BLaER1 treated with 17β-estradiol and CSF1 and Interleukin-3, amounts not matched to agents 10 nM and 100 nM (cell line): ENCODE results near the gene TPRN.

Source experiments
- H3K27ac ChIP-seq, 11 experiments: shearing (Covaris generic); formaldehyde crosslinking; 2 replicates each; pipeline ENCODE4 v1.8.1; 2022
- H3K27me3 ChIP-seq, 11 experiments: shearing (Covaris generic); formaldehyde crosslinking; 2 replicates each; pipeline ENCODE4 v1.8.1; 2022
- H3K36me3 ChIP-seq, 11 experiments: shearing (Covaris generic); formaldehyde crosslinking; 2 replicates each; pipeline ENCODE4 v1.8.1; 2022
- H3K4me1 ChIP-seq, 10 experiments: shearing (Covaris generic); formaldehyde crosslinking; 2 replicates each; pipeline ENCODE4 v1.8.1; 2022
- H3K4me2 ChIP-seq, 11 experiments: shearing (Covaris generic); formaldehyde crosslinking; 2 replicates each; pipeline ENCODE4 v1.8.1; 2022
- H3K4me3 ChIP-seq, 10 experiments: shearing (Covaris generic); formaldehyde crosslinking; 2 replicates each; pipeline ENCODE4 v1.8.1; 2022
- H3K9ac ChIP-seq, 11 experiments: shearing (Covaris generic); formaldehyde crosslinking; 2 replicates each; pipeline ENCODE4 v1.8.1; 2022
- H3K9me3 ChIP-seq, 11 experiments: shearing (Covaris generic); formaldehyde crosslinking; replicated peaks in 1 of 11; 2 replicates each; pipeline ENCODE4 v1.8.1; 2022
- H4K20me1 ChIP-seq, 11 experiments: shearing (Covaris generic); formaldehyde crosslinking; 2 replicates each; pipeline ENCODE4 v1.8.1; 2022
- Cebpa-rat ChIP-seq, 11 experiments: shearing (Covaris generic); IDR thresholded peaks; 2 replicates each; pipeline ENCODE4 v1.8.1; 2022

TPRN gene

DNA sequence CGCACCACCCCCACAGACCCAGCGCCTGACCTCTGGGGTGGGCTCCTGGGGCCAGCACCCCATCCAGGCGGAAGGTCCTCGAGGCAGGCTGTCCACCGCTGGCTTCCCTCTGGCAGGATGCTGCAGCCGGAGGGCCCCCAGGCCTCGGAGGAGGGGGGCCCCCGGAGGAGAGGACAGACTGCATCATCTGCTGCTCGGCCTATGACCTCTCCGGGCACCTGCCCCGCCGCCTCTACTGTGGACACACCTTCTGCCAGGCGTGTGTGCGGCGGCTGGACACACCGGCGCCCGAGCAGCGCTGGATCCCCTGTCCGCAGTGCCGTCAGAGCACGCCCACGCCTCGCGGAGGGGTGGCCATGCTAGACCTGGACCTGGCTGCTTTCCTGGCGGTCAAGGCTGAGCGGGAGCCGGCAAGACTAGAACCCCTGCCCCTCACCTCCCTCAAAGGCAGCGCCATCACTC is 28.0 kb upstream of the TPRN start:
- Histone ChIP-seq H3K27ac (no peak overlapping the region), H3K36me3 (no peaks in the 10 kb centered on the region), H4K20me1 (no peaks in the 10 kb centered on the region; a peak in 1 of 22 replicates), H3K4me2 (peak overlapping the region in 10 of 11 experiments; percentile 29 to 85 (median 70); a peak in 18 of 22 replicates), H3K9ac (peak overlapping the region in 4 of 11 experiments; percentile 11 to 55 (median 42); a peak in 5 of 22 replicates), H3K9me3 (no peaks in the 10 kb centered on the region), H3K4me3 (no peak overlapping the region), H3K4me1 (peaks cover 31 to 78% (median 69%) of the 10 kb centered on the region in 10 experiments), H3K27me3 (no peaks in the 10 kb centered on the region)
- TF ChIP-seq Cebpa-rat (IDR thresholded peaks at IDR 0.05): no peak

DNA sequence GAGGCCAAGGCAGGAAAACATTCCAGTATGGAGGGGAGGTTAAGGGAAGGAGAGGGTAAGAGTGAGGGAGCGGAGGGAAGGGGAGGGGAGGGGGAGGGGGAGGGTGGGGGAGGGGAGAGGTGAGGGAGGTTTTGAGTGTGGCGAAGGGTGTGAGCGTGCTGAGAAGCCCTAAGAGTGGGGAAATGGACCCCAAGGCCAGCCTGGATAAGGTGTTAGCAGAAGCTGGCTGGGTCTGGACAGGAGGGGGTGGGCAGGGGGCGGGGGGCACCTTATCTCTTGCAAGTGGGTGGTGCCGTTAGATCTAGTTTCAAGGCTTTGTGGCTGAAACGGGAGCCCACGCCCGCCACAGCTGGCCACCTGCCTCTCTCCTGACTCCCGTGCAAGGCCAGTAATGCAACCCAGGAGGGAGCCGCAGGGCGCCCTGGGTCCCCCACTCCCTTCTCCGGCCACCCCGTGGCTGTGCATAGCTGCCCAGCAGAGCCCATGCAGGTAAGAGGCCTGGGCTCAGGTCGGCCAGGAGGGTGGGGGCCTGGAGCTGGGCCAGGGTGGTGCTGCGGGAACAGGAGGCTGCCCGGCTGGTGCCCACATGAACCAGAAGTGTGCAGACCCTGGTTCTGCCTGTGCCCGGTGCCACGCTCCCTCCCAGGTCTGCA is 27.4 kb upstream of the TPRN start:
- Histone ChIP-seq H3K36me3 (no peaks in the 10 kb centered on the region), H3K4me3 (no peak overlapping the region), H3K9ac (no peak overlapping the region), H3K4me1 (peaks cover 33 to 80% (median 71%) of the 10 kb centered on the region in 10 experiments), H3K27ac (no peak overlapping the region), H3K27me3 (no peaks in the 10 kb centered on the region), H4K20me1 (no peaks in the 10 kb centered on the region; a peak in 1 of 22 replicates), H3K4me2 (peak overlapping the region in 6 of 11 experiments; percentile 66 to 85 (median 76); a peak in 8 of 22 replicates), H3K9me3 (no peaks in the 10 kb centered on the region)
- no peak for TF ChIP-seq Cebpa-rat (IDR thresholded peaks at IDR 0.05)

GRCh38 chr9:137227054-137227852 is 26.7 kb upstream of the TPRN start, which contains the start of gene RNF224:
TSS of gene RNF224 (plus strand) at chr9:137227502. CDS start at chr9:137228336, 834 bp downstream.
- Histone ChIP-seq H3K4me2 (peak within 1 kb of the TSS in 10 of 11 experiments; percentile 11 to 85 (median 66); a peak in 15 of 22 replicates), H3K9ac (peak within 1 kb of the TSS in 4 of 11 experiments; percentile 27 to 89 (median 42); a peak in 7 of 22 replicates)

DNA sequence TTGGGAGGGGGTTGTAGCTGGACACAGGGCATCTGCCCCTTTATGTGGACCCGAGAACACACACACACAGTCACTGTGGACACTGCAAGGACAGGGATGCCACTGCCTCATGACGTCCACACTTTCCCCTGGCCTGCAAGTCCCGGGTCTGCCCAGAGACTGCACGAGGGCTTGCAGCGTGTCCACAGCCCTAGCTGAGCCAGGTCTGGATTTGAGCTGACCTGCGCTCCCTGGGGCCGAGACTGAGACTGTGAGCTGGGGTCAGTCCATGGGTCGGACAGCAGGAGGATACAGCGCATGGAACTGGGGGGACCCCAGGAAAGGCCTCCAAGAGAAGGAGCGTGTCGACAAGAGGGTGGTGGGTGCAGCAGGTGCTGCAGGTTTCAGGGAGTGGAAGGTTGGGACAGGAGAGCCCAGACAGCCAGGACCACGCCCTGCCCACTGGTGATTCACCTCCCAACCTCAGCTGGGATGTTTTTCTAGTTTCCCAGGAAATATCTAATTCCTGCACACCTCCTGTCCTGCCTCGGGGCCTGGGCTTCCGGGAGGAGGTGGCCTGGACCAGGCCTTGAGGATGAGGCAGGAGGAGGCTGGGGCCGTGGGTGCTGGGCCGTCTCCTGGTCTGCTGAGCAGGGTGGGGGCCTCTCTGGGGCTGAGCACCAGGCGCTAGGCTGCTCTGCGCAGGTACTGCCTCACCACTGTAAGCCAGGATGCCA is 26.0 kb upstream of the TPRN start:
- H3K36me3 ChIP-seq: no peaks in the 10 kb centered on the region
- peak overlapping the region in 1 of 11 experiments; percentile 35; a peak in 6 of 22 replicates for H3K4me2 ChIP-seq
- peak overlapping the region in 1 of 11 experiments; percentile 9; a peak in 1 of 22 replicates for H3K27ac ChIP-seq
- peak overlapping the region in 5 of 11 experiments; percentile 27 to 89 (median 32); a peak in 7 of 22 replicates for H3K9ac ChIP-seq
- no peaks in the 10 kb centered on the region; a peak in 1 of 22 replicates for H4K20me1 ChIP-seq
- H3K4me3 ChIP-seq: no peak overlapping the region
- H3K9me3 ChIP-seq: no peaks in the 10 kb centered on the region
- TF ChIP-seq Cebpa-rat (IDR thresholded peaks at IDR 0.05): no peak
- no peaks in the 10 kb centered on the region for H3K27me3 ChIP-seq
- H3K4me1 ChIP-seq: peaks cover 39 to 78% (median 68%) of the 10 kb centered on the region in 10 experiments

More at GRCh38 chr9:137227054-137227852, 26.7 kb upstream of the TPRN start, which contains the start of gene RNF224:
- H3K36me3 ChIP-seq: no peaks in the 10 kb centered on the region
- no peak within 1 kb of the TSS for H3K4me3 ChIP-seq
- peak within 1 kb of the TSS in 1 of 11 experiments; percentile 9; a peak in 1 of 22 replicates for H3K27ac ChIP-seq
- peaks cover 38 to 82% (median 74%) of the 10 kb centered on the region in 10 experiments for H3K4me1 ChIP-seq
- no peak for TF ChIP-seq Cebpa-rat (IDR thresholded peaks at IDR 0.05)
- H4K20me1 ChIP-seq: no peaks in the 10 kb centered on the region; a peak in 1 of 22 replicates
- no peaks in the 10 kb centered on the region for H3K9me3 ChIP-seq
- no peaks in the 10 kb centered on the region for H3K27me3 ChIP-seq

DNA sequence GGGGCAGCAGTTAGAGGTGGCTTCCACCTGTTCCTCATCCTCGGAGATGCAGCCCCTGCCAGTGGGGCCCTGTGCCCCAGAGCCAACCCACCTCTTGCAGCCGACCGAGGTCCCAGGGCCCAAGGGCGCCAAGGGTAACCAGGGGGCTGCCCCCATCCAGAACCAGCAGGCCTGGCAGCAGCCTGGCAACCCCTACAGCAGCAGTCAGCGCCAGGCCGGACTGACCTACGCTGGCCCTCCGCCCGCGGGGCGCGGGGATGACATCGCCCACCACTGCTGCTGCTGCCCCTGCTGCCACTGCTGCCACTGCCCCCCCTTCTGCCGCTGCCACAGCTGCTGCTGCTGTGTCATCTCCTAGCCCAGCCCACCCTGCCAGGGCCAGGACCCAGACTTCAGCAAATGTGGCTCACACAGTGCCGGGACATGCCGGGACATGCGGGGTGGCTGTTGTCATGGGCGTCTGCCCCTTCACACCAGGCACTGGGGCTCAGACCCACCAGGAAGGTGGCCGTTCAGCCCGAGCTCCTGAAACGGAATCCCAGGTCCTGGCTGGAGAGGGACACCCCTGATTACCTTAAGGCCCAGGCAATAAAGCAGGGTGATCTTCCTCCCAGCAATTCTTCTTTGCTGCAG is 25.3 kb upstream of the TPRN start:
- Histone ChIP-seq H3K27me3 (no peaks in the 10 kb centered on the region), H3K4me1 (peaks cover 41 to 75% (median 68%) of the 10 kb centered on the region in 10 experiments), H3K9me3 (no peaks in the 10 kb centered on the region), H3K27ac (peak overlapping the region in 1 of 11 experiments; percentile 91; a peak in 1 of 22 replicates), H3K36me3 (no peaks in the 10 kb centered on the region), H3K4me2 (peak overlapping the region in 8 of 11 experiments; percentile 93 to 98 (median 96); a peak in 11 of 22 replicates), H3K4me3 (no peak overlapping the region), H3K9ac (peak overlapping the region in 5 of 11 experiments; percentile 13 to 89 (median 44); a peak in 7 of 22 replicates), H4K20me1 (no peaks in the 10 kb centered on the region; a peak in 1 of 22 replicates)
- no peak for TF ChIP-seq Cebpa-rat (IDR thresholded peaks at IDR 0.05)

DNA sequence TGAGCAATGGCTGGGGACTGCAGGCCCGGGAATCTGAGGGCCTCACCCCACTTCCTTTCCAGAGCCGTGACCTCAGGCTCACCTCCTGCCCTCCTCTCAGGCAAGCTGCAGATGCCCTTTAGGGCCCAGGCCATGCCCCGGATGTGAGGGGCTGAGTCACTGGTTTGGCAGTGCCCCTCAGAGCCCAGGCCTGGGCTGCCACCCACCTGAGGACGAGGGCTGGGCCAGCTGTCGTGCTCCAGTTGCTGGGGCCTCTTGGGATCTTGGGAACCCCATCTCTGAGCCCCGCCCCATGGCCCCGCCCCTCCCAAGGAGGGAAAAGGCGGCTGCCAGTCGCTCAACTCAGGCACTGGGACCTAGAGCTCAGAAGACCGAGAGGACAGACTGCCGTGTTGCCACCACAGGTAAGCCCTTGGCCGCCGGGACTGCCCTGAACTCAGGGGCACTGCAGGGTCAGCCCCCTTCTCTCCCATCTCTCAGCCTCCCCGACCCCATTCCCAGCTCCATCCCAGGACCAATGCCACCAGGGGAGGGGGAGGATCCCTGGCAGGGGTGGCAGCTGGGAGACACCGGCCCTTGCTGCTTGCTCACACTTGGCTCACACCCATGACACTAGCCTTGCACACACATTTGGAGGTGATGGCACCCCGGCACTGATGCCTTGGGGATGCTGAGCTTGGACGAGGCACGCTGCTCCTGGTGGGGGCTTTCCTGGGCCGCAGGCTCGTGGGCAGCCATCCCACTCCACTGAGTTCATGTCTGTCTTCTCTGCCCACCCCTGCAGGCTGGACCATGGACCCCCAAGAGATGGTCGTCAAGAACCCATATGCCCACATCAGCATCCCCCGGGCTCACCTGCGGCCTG is 24.5 kb upstream of the TPRN start, which contains the start of gene CYSRT1:
Gene CYSRT1, plus strand, starts transcription at position 345 of the 865 bp plus-strand sequence. Its CDS starts 448 bp downstream, at position 793.
- peak within 1 kb of the TSS; percentile 85 to 94 (median 91) for H3K9ac ChIP-seq
- H3K27me3 ChIP-seq: no peaks in the 10 kb centered on the region
- H4K20me1 ChIP-seq: peaks cover 0 to 3% (median 0%) of the 10 kb centered on the region in 11 experiments; a peak in 3 of 22 replicates
- H3K4me2 ChIP-seq: peak within 1 kb of the TSS; percentile 93 to 99 (median 97)
- TF ChIP-seq Cebpa-rat (IDR thresholded peaks at IDR 0.05): no peak
- peaks cover 0 to 4% (median 0%) of the 10 kb centered on the region in 11 experiments; a peak in 1 of 22 replicates for H3K36me3 ChIP-seq
- peaks cover 38 to 72% (median 62%) of the 10 kb centered on the region in 10 experiments for H3K4me1 ChIP-seq
- H3K27ac ChIP-seq: peak within 1 kb of the TSS; percentile 73 to 91 (median 87); a peak in 21 of 22 replicates
- H3K9me3 ChIP-seq: no peaks in the 10 kb centered on the region
- peak within 1 kb of the TSS; percentile 67 to 87 (median 74) for H3K4me3 ChIP-seq
